ENCODE measurements around the gene SHLD2.

Gene SHLD2

GRCh38 chr10:87053111-87053510 is 41.9 kb upstream of the SHLD2 start (continued):
- TF ChIP-seq, protein P1, sequence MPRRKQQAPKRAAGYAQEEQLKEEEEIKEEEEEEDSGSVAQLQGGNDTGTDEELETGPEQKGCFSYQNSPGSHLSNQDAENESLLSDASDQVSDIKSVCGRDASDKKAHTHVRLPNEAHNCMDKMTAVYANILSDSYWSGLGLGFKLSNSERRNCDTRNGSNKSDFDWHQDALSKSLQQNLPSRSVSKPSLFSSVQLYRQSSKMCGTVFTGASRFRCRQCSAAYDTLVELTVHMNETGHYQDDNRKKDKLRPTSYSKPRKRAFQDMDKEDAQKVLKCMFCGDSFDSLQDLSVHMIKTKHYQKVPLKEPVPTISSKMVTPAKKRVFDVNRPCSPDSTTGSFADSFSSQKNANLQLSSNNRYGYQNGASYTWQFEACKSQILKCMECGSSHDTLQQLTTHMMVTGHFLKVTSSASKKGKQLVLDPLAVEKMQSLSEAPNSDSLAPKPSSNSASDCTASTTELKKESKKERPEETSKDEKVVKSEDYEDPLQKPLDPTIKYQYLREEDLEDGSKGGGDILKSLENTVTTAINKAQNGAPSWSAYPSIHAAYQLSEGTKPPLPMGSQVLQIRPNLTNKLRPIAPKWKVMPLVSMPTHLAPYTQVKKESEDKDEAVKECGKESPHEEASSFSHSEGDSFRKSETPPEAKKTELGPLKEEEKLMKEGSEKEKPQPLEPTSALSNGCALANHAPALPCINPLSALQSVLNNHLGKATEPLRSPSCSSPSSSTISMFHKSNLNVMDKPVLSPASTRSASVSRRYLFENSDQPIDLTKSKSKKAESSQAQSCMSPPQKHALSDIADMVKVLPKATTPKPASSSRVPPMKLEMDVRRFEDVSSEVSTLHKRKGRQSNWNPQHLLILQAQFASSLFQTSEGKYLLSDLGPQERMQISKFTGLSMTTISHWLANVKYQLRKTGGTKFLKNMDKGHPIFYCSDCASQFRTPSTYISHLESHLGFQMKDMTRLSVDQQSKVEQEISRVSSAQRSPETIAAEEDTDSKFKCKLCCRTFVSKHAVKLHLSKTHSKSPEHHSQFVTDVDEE (CRISPR knock-in tag; IDR thresholded peaks at IDR 0.05): no peak
- TF ChIP-seq, protein P2, sequence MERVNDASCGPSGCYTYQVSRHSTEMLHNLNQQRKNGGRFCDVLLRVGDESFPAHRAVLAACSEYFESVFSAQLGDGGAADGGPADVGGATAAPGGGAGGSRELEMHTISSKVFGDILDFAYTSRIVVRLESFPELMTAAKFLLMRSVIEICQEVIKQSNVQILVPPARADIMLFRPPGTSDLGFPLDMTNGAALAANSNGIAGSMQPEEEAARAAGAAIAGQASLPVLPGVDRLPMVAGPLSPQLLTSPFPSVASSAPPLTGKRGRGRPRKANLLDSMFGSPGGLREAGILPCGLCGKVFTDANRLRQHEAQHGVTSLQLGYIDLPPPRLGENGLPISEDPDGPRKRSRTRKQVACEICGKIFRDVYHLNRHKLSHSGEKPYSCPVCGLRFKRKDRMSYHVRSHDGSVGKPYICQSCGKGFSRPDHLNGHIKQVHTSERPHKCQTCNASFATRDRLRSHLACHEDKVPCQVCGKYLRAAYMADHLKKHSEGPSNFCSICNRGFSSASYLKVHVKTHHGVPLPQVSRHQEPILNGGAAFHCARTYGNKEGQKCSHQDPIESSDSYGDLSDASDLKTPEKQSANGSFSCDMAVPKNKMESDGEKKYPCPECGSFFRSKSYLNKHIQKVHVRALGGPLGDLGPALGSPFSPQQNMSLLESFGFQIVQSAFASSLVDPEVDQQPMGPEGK (CRISPR knock-in tag; IDR thresholded peaks at IDR 0.05; ENCODE audit: borderline replicate concordance): no peak
- TF ChIP-seq ARNTL (CRISPR knock-in tag; IDR thresholded peaks at IDR 0.05; ENCODE audit: borderline replicate concordance, low read depth) (no peak), ISL1 (CRISPR knock-in tag; IDR thresholded peaks at IDR 0.05) (no peak), ZC3H10 (CRISPR knock-in tag; IDR thresholded peaks at IDR 0.05) (no peak), ZNF8 (CRISPR knock-in tag; IDR thresholded peaks at IDR 0.05) (no peak), ZNF70 (CRISPR knock-in tag; IDR thresholded peaks at IDR 0.05) (no peak)

- peak; percentile 27; the same call in 1 of the 3 replicates for ATAC-seq
- no peak for TF ChIP-seq CSDC2 (CRISPR knock-in tag; IDR thresholded peaks at IDR 0.05)
Measured at GRCh38 chr10:87053577-87054181, 41.3 kb upstream of the SHLD2 start.

- ATAC-seq: peak; percentile 46
- TF ChIP-seq CSRNP3 (CRISPR knock-in tag; IDR thresholded peaks at IDR 0.05): no peak
- TF ChIP-seq, protein P3, sequence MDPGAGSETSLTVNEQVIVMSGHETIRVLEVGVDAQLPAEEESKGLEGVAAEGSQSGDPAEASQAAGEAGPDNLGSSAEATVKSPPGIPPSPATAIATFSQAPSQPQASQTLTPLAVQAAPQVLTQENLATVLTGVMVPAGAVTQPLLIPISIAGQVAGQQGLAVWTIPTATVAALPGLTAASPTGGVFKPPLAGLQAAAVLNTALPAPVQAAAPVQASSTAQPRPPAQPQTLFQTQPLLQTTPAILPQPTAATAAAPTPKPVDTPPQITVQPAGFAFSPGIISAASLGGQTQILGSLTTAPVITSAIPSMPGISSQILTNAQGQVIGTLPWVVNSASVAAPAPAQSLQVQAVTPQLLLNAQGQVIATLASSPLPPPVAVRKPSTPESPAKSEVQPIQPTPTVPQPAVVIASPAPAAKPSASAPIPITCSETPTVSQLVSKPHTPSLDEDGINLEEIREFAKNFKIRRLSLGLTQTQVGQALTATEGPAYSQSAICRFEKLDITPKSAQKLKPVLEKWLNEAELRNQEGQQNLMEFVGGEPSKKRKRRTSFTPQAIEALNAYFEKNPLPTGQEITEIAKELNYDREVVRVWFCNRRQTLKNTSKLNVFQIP (CRISPR knock-in tag; IDR thresholded peaks at IDR 0.05; ENCODE audit: borderline replicate concordance, low read depth): no peak
- TF ChIP-seq TCF4 (CRISPR knock-in tag; IDR thresholded peaks at IDR 0.05; ENCODE audit: borderline replicate concordance): no peak
- TF ChIP-seq ZNF565 (CRISPR knock-in tag; conservative IDR thresholded peaks at IDR 0.05; ENCODE audit: low read depth): no peak
- TF ChIP-seq GLIS3 (CRISPR knock-in tag; IDR thresholded peaks at IDR 0.05): no peak
- no peak for TF ChIP-seq BACH2 (CRISPR knock-in tag; IDR thresholded peaks at IDR 0.05; ENCODE audit: borderline replicate concordance)
- TF ChIP-seq ZC3H10 (CRISPR knock-in tag; IDR thresholded peaks at IDR 0.05): no peak
- TF ChIP-seq, protein P1 (CRISPR knock-in tag; IDR thresholded peaks at IDR 0.05): no peak
- TF ChIP-seq ZNF70 (CRISPR knock-in tag; IDR thresholded peaks at IDR 0.05): no peak
- TF ChIP-seq ZFP30 (CRISPR knock-in tag; IDR thresholded peaks at IDR 0.05): no peak
- TF ChIP-seq ZNF8 (CRISPR knock-in tag; IDR thresholded peaks at IDR 0.05): no peak
- no peak for TF ChIP-seq SNAI2 (CRISPR knock-in tag; IDR thresholded peaks at IDR 0.05)
- TF ChIP-seq TOX (CRISPR knock-in tag; IDR thresholded peaks at IDR 0.05; ENCODE audit: borderline replicate concordance): no peak
- TF ChIP-seq ESRRG (CRISPR knock-in tag; IDR thresholded peaks at IDR 0.05): no peak
- no peak for TF ChIP-seq OSR1 (CRISPR knock-in tag; IDR thresholded peaks at IDR 0.05)
- TF ChIP-seq ISL1 (CRISPR knock-in tag; IDR thresholded peaks at IDR 0.05): no peak
- no peak for TF ChIP-seq RARB (CRISPR knock-in tag; IDR thresholded peaks at IDR 0.05)
- no peak for TF ChIP-seq CSDC2 (CRISPR knock-in tag; IDR thresholded peaks at IDR 0.05)
- no peak for TF ChIP-seq PPARA (CRISPR knock-in tag; IDR thresholded peaks at IDR 0.05; ENCODE audit: borderline replicate concordance)
Measured at GRCh38 chr10:87054373-87055295, 40.4 kb upstream of the SHLD2 start.

Data from SK-N-SH treated with all-trans-retinoic acid at 6 μM for 48 hours (cell line).